GM23338 (cell line): ENCODE data around the gene H2AZ2. TPM values are rescaled to one million over a fixed set of nuclear protein-coding genes. Genes with fewer than 3 reads are reported as not detected.

ENCODE experiments used
- ATAC-seq: fragments of 200-7000 bp; cut with Tn5 transposase; 3 replicates; pipeline ENCODE4 v1.9.1; 2020
- DNase-seq: peaks from one replicate; pipeline ENCODE4 v3.0.0-alpha.2; 2015; ENCODE audit warnings: low spot score
- H2AFZ ChIP-seq: fragments of 200-600 bp; sonication (generic); 2 replicates; pipeline ENCODE4 v1.8.0; 2016; ENCODE audit warnings: antibody characterized with exemption, mild to moderate bottlenecking, moderate library complexity
- H3F3A ChIP-seq: fragments of 200-600 bp; sonication (generic); replicated peaks from 2 replicates; pipeline ENCODE4 v1.8.0; 2017; ENCODE audit warnings: antibody characterized with exemption, mixed run types, low read depth
- H3K27ac ChIP-seq: fragments of 200-600 bp; sonication (generic); 2 replicates; pipeline ENCODE4 v1.6.1; 2016; ENCODE audit warnings: low read depth
- H3K27me3 ChIP-seq: fragments of 200-600 bp; sonication (generic); 2 replicates; pipeline ENCODE4 v1.8.0; 2016; ENCODE audit warnings: mild to moderate bottlenecking, mixed run types, moderate library complexity; ENCODE audit not compliant: insufficient read depth
- H3K36me3 ChIP-seq: fragments of 200-600 bp; sonication (generic); 2 replicates; pipeline ENCODE4 v1.8.0; 2016; ENCODE audit warnings: mild to moderate bottlenecking; ENCODE audit not compliant: insufficient read depth
- H3K4me1 ChIP-seq: fragments of 200-600 bp; sonication (generic); 2 replicates; pipeline ENCODE4 v1.8.0; 2016; ENCODE audit warnings: mild to moderate bottlenecking, moderate library complexity; ENCODE audit not compliant: insufficient read depth
- H3K4me2 ChIP-seq: fragments of 200-600 bp; sonication (generic); 2 replicates; pipeline ENCODE4 v1.7.1; 2017; ENCODE audit warnings: mixed run types
- H3K4me3 ChIP-seq: fragments of 200-600 bp; sonication (generic); 2 replicates; pipeline ENCODE4 v1.6.1; 2016; ENCODE audit warnings: mixed run types
- H3K79me2 ChIP-seq: fragments of 200-600 bp; sonication (generic); replicated peaks from 2 replicates; pipeline ENCODE4 v1.8.0; 2017; ENCODE audit warnings: mild to moderate bottlenecking; ENCODE audit not compliant: insufficient read depth
- H3K9me2 ChIP-seq: fragments of 200-600 bp; sonication (generic); 2 replicates; pipeline ENCODE4 v1.8.0; 2017; ENCODE audit not compliant: insufficient read depth
- H4K20me1 ChIP-seq: fragments of 200-600 bp; sonication (generic); replicated peaks from 2 replicates; pipeline ENCODE4 v1.8.0; 2017; ENCODE audit warnings: mild to moderate bottlenecking; ENCODE audit not compliant: insufficient read depth
- H3K27ac Mint-ChIP-seq: 2 replicates; pipeline ENCODE4 v1.8.0; 2020; ENCODE audit warnings: inconsistent platforms, mild to moderate bottlenecking, moderate library complexity, mixed read lengths
- H3K27me3 Mint-ChIP-seq: 3 replicates; pipeline ENCODE4 v1.8.0; 2022; ENCODE audit warnings: low read depth, mild to moderate bottlenecking, moderate library complexity, mixed read lengths, inconsistent platforms; ENCODE audit not compliant: insufficient read depth, poor library complexity
- H3K36me3 Mint-ChIP-seq: 3 replicates; pipeline ENCODE4 v1.8.0; 2021; ENCODE audit warnings: low read depth, mild to moderate bottlenecking, inconsistent platforms, moderate library complexity, mixed read lengths
- H3K4me1 Mint-ChIP-seq: 3 replicates; pipeline ENCODE4 v1.8.0; 2020; ENCODE audit warnings: mild to moderate bottlenecking, inconsistent platforms, mixed read lengths
- H3K4me3 Mint-ChIP-seq: 3 replicates; pipeline ENCODE4 v1.8.0; 2021; ENCODE audit warnings: moderate library complexity, mild to moderate bottlenecking, inconsistent platforms, mixed read lengths
- H3K9me3 Mint-ChIP-seq: 3 replicates; pipeline ENCODE4 v1.8.0; 2020; ENCODE audit warnings: moderate library complexity, mild to moderate bottlenecking, inconsistent platforms, mixed read lengths
- CREB1 ChIP-seq: fragments of 250-450 bp; sonication (Bioruptor Pico); IDR thresholded peaks from 2 replicates; pipeline ENCODE4 v1.5.0; 2020; ENCODE audit warnings: low read depth, mild to moderate bottlenecking, moderate library complexity
- EZH2 ChIP-seq: fragments of 200-600 bp; sonication (generic); IDR thresholded peaks from one replicate; pipeline ENCODE4 v1.8.0; 2017; ENCODE audit warnings: antibody characterized with exemption, mild to moderate bottlenecking, low read depth; ENCODE audit not compliant: unreplicated experiment
- POLR2AphosphoS5 ChIP-seq: IDR thresholded peaks from 2 replicates; pipeline ENCODE4 v1.6.1; 2016; ENCODE audit warnings: antibody characterized with exemption, low read depth
- STAT1 ChIP-seq: IDR thresholded peaks from one replicate; pipeline ENCODE4 v1.6.1; 2016; ENCODE audit warnings: antibody characterized with exemption; ENCODE audit not compliant: unreplicated experiment
- polyA plus RNA-seq: library from polyadenylated mRNA; unstranded; fragments of >200 nt; fragmentation: Nextera tagmentation; extraction: Ambion mirVana; gene quantifications from 2 replicates; pipeline ENCODE4 v1.2.1, GENCODE V29; 2016
- total RNA-seq: library from RNA; depleted of rRNA; stranded (reverse); fragments of >200 nt; shearing (Covaris generic); gene quantifications from 2 replicates; pipeline ENCODE4 v1.2.3, GENCODE V29; 2014
- TF ChIP-seq, protein P1 (sequence below), 2 experiments: fragments of 200-600 bp in 1 of 2; sonication (generic) in 1 of 2; conservative IDR thresholded peaks; 2 replicates each; pipeline versions ENCODE4 v1.5.1 to v1.6.1; 2016 to 2017; ENCODE audit warnings: antibody characterized with exemption in 2 of 2, low read depth in 2 of 2, mild to moderate bottlenecking in 2 of 2, moderate library complexity in 1 of 2

The H2AZ2 gene
- total and polyA plus RNA-seq, 2 experiments from 2014 or later: 215 to 390 TPM

DNA sequence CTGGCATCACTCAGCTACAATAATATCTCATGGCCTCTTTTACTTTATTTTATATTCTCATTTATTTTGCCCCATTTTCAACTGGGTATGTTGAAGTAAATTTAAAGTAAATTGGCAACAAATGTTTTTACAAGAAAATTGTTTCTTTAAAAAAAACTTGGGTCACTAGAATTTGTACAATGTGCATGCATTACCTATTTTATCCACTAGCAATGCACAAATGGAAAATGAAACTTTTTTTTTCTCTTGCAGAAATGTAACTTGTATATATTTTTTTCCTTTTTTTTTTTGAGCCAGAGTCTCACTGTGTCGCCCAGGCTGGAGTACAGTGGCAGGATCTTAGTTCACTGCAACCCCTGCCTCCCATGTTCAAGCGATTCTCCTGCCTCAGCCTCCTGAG is 10.3 kb upstream of the H2AZ2 start:
- H4K20me1 ChIP-seq: no peaks in the 10 kb centered on the region
- peaks cover 3% of the 10 kb centered on the region for H3K27me3 Mint-ChIP-seq
- H2AFZ ChIP-seq: no peak overlapping the region
- DNase-seq: no peak
- no peak overlapping the region for H3K27ac ChIP-seq
- no peaks in the 10 kb centered on the region for H3K79me2 ChIP-seq
- no peak for TF ChIP-seq POLR2AphosphoS5
- TF ChIP-seq, protein P1, sequence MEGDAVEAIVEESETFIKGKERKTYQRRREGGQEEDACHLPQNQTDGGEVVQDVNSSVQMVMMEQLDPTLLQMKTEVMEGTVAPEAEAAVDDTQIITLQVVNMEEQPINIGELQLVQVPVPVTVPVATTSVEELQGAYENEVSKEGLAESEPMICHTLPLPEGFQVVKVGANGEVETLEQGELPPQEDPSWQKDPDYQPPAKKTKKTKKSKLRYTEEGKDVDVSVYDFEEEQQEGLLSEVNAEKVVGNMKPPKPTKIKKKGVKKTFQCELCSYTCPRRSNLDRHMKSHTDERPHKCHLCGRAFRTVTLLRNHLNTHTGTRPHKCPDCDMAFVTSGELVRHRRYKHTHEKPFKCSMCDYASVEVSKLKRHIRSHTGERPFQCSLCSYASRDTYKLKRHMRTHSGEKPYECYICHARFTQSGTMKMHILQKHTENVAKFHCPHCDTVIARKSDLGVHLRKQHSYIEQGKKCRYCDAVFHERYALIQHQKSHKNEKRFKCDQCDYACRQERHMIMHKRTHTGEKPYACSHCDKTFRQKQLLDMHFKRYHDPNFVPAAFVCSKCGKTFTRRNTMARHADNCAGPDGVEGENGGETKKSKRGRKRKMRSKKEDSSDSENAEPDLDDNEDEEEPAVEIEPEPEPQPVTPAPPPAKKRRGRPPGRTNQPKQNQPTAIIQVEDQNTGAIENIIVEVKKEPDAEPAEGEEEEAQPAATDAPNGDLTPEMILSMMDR (conservative IDR thresholded peaks at IDR 0.05; ENCODE audit: low read depth in 2 of 2): 0 out of 4 replicates have a peak, but pooled peaks of 1 of the 2 experiments have one; percentile 11
- no peaks in the 10 kb centered on the region for H3K4me1 ChIP-seq
- no peaks in the 10 kb centered on the region for H3K4me1 Mint-ChIP-seq
- H3K9me2 ChIP-seq: no peaks in the 10 kb centered on the region
- H3K9me3 Mint-ChIP-seq: no peaks in the 10 kb centered on the region
- no peaks in the 10 kb centered on the region for H3F3A ChIP-seq
- no peak overlapping the region for H3K4me2 ChIP-seq
- no peak overlapping the region for H3K4me3 Mint-ChIP-seq
- H3K4me3 ChIP-seq: no peak overlapping the region
- H3K27me3 ChIP-seq: no peaks in the 10 kb centered on the region
- H3K27ac Mint-ChIP-seq: no peak overlapping the region
- no peaks in the 10 kb centered on the region for H3K36me3 ChIP-seq
- H3K36me3 Mint-ChIP-seq: no peaks in the 10 kb centered on the region
- ATAC-seq: no peak

DNA sequence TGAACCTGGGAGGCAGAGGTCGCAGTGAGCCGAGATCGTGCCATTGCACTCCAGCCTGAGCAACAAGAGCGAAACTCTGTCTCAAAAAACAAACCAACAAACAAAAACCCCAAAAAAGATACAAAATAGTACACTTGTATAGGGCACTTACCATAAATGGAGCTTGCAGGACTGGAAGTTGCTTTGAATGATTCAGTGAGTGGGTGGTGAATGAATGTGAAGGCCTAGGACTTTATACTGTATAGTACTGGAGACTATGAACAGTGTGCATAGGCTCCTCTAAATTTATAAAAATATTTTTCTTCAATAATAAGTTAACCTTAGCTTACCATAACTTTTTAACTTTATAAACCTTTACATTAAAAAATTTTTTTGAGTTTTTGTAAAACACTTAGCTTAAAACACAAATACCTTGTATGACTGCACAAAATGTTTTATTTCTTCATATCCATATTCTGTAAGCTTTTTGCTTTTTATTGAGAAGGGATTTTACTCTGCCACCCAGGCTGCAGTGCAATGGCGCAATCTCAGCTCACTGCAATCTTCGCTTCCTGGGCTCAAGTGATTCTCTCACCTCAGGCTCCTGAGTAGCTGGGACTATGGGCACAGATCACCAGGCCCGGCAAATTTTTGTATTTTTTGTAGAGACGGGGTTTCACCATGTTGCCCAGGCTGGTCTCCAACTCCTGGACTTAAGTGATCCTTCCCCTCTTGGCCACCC is 6.9 kb upstream of the H2AZ2 start:
- Mint-ChIP-seq H3K4me1 (no peaks in the 10 kb centered on the region; the same call in 2 of the 3 replicates), H3K27ac (no peak overlapping the region), H3K36me3 (no peaks in the 10 kb centered on the region), H3K9me3 (no peaks in the 10 kb centered on the region; the same call in 2 of the 3 replicates), H3K4me3 (no peak overlapping the region), H3K27me3 (peaks cover 3% of the 10 kb centered on the region)
- Histone ChIP-seq H3K36me3 (no peaks in the 10 kb centered on the region), H3F3A (no peaks in the 10 kb centered on the region), H3K4me2 (no peak overlapping the region), H3K9me2 (no peaks in the 10 kb centered on the region), H2AFZ (no peak overlapping the region), H3K4me3 (no peak overlapping the region), H3K27me3 (no peaks in the 10 kb centered on the region), H4K20me1 (no peaks in the 10 kb centered on the region), H3K79me2 (no peaks in the 10 kb centered on the region), H3K4me1 (no peaks in the 10 kb centered on the region), H3K27ac (no peak overlapping the region)
- no peak for TF ChIP-seq EZH2
- TF ChIP-seq CREB1 (CRISPR knock-in tag): no peak
- no peak for TF ChIP-seq STAT1
- TF ChIP-seq, protein P1 (conservative IDR thresholded peaks at IDR 0.05; ENCODE audit: low read depth in 2 of 2): no peak
- ATAC-seq (no peak), DNase-seq (no peak)
